HG03025 (cell line): Measurements from ENCODE around the gene FBRSL1.

Experiments
- ATAC-seq: cut with Tn5 transposase; IDR thresholded peaks from one replicate; pipeline ENCODE4 v1.9.1; 2021; ENCODE audit warnings: mild to moderate bottlenecking, moderate library complexity; ENCODE audit not compliant: unreplicated experiment, low FRiP score

FBRSL1 gene

DNA sequence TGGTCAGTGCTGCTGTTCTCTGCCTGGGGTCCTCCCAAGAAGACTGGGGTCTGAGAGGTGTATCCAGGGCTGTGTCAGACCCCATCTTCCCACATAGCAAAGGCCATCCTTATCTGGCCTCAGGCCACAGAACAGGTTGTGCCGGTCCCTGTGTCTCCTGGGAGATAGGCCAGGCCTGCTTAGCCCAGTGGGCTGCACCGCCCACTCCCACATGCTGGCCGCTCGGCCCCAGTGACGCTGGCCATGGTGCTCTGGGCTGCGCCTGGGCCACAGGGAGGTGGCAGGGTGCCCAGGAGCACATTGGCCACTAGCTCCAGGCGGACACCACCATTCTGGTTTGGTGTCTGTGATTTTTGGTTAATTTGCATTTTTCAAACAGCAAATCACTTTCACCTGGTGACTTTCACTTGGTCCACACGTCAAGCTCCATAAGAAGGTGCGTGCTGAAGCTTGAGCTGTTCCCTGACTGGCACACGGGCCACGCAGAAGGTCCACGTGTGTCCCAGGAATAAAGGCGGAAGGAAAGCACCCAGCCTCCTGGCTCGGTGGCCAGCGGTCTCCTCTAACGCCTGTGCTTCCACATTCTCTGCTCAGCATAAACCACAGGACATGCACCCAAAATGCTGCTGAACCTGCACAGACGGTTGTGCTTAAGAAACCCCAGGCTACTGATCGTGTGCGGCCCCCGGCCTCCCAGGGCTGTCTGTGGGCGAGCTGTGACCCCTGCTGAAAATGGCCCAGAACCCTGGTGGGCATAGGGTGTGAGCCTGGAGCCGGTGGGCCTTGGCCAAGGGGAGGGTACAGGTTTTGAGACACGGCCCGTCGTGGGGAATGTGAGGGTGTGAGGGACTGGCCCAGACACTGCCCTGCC is 4.6 kb downstream of the FBRSL1 start:
- no peak for ATAC-seq

- ATAC-seq, result no peak
Measured at GRCh38 chr12:132495165-132495544, 5.2 kb downstream of the FBRSL1 start.

DNA sequence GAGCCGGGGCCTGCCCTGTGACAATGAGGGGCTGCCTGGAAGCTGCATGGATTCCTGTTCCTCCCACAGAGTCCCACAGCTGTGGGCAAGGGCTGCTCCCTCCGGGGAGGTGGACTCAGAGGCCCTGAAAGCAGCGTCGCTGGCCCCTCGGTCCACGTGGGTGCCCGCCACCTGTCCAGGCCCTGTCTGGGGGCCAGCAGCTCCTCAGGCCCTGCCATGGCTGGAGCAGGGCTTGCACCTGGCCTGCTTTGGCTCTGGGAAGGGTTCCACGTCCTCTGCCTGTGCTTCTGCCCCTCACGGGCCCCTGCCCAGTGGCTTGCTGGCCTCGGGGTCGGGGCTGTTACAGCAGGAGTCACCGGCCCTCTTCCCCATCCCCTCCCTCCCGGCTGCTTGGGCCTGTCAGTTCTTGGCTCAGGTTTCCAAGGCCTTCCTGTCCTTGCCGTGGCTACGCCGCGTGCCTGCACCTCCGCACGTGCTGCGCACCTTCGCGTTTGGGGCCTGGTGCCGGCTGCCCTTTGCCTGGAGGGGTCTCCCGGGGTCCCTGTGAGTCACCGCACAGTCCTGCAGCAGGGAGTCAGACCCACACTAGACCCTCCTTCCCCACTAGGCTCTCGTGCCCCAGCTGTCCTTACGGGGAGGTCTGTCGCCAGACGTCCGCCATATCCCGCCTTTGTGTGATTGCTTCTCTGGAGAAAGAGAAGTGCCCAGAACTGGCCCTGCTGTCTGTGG is 5.8 kb downstream of the FBRSL1 start:
- ATAC-seq, result no peak

DNA sequence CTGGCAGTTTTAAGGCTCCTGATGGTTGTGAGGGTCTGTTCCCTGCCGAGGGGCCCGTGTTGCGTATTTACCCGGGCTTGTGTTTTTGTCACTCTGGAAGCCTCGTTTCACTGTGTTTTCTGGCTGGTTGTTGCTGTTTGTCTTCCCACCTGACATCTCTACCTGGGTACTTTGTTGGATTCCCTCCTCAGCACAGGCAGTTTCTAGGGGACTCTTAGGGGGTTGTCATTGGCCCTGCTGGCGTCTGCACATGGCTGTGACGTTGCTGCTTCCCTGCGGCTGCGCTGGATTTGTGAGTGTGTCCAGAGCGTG is 6.4 kb downstream of the FBRSL1 start:
- no peak for ATAC-seq

DNA sequence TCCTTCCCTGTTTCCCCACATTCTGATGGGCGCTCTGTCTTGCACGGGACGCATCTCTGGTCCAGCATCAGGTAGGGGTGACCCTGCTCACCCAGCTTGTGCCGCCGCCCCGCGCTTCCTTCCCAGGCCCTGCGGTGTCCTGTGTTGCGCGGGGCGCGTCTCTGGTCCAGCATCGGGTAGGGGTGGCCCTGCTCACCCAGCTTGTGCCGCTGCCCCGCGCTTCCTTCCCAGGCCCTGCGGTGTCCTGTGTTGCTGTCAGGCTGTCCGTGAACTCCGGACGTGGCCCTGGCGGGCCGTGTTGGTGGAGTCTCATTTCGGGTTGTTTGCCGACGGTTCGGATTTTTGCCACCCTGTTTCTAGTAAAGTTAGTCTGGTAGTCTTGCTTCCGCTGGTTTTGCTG is 6.8 kb downstream of the FBRSL1 start:
- ATAC-seq, result no peak

- ATAC-seq, result no peak
Measured at GRCh38 chr12:132497514-132498405, 7.8 kb downstream of the FBRSL1 start.

DNA sequence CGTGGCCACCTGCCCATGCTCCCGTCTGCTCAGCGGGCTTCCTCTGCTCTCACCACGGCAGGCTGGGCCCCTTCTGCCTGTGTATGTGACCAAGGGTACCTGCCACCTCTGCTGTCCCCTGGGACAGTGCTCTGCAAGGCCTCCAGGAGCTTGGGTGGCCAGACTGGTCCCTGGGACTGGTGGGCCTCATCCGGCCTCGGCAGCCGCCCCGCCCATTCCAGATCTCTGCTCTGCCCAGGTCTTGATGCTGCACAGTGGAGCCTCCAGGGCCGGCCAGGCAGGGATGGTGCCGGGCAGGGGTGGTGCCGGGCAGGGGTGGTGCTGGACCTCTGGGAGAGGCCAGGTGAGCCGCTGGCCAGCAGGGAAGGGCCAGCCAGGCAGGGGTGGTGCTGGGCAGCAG is 9.0 kb downstream of the FBRSL1 start:
- ATAC-seq, result no peak

GRCh38 chr12:132500142-132500855 is 10.3 kb downstream of the FBRSL1 start:
- no peak for ATAC-seq

DNA sequence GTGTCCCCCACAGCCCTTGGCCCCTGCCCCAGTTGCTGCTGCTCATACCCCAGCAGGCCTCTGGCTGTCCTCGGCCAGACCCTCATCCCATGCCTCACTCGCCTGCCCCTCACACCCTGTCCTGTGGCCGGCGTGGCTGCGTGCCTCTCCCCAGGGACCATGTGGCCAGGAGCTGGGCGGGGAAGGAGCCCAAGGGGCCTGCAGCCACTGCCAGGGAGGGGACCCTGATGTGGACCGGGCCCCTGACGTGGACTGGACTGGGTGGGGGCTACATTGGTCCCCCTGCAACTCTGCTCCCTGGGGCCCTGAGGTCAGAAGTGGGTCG is 10.9 kb downstream of the FBRSL1 start:
- no peak for ATAC-seq

GRCh38 chr12:132501204-132501940 is 11.4 kb downstream of the FBRSL1 start:
- ATAC-seq, result no peak

- ATAC-seq, result no peak
Measured at GRCh38 chr12:132502149-132502881, 12.4 kb downstream of the FBRSL1 start.

GRCh38 chr12:132502882-132503193 is 12.9 kb downstream of the FBRSL1 start:
- ATAC-seq, result no peak

GRCh38 chr12:132503618-132504204 is 13.8 kb downstream of the FBRSL1 start:
- ATAC-seq, result no peak

DNA sequence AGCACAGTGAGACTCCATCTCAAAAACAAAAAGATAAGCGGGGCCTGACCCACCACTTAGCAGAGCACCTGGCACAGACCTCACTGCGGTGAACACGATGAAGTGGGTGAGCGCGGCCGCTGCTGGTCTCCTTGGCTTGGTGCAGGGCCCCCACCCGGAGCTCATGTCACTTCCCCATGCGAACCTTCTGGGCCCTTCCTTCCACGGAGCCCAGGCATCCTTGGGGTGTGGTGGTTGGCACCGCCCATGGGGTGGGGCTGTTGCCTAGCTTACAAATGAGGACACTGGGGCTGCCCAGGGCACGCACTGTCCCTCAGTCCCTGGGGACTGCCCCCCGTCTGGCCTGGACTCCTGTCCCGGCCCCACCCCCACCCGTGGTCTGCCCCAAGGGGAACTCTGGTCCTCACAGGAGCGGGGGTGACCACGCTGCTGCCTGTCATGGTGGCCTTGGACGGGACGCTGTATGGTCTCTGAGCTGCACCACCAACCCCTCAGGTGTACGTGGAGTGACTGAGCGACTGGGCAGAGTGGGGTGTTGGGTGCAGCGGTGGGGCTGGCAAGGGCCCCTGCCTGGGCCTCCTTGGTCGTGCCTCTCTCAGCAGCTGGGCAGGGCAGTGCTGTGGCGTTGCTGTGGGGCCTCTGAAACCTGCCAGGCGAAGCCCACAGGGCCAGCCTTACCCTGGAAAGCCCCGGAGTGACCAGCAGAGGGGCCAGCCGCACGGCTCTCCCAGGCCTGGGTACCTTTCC is 15.3 kb downstream of the FBRSL1 start:
- ATAC-seq, result no peak

- no peak for ATAC-seq
Measured at GRCh38 chr12:132505852-132506219, 15.9 kb downstream of the FBRSL1 start.

- no peak for ATAC-seq
Measured at GRCh38 chr12:132506328-132507160, 16.6 kb downstream of the FBRSL1 start.

DNA sequence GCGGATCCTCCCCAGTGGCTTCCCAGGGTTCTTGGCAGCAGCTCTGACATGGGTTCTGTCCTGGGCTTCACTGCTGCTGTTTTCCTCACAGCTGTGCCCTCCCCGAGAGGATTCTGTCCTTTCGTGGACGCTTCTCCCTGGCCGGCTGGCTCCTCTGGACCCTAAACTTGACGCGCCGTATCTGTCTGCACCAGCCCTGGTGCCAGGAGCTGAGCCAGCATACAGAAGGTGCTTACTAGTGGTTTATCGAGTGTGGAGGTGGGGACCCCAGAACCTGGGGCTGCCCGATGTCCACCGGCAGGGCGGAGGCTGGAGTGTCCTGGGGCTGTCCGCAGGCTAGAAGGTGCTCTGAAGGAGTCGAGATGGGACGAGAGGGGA is 17.2 kb downstream of the FBRSL1 start:
- ATAC-seq, result no peak
